ENCODE data around the gene LZTS3. TPM values are rescaled to one million over a fixed set of nuclear protein-coding genes. Genes with fewer than 3 reads are reported as not detected.

LZTS3 gene
- total and polyA plus RNA-seq, 10 of the 15 experiments (the other 5 are each of a cell fraction or from before 2014, with no cell fraction given): 0.03 to 0.90 (median 0.22) TPM

DNA sequence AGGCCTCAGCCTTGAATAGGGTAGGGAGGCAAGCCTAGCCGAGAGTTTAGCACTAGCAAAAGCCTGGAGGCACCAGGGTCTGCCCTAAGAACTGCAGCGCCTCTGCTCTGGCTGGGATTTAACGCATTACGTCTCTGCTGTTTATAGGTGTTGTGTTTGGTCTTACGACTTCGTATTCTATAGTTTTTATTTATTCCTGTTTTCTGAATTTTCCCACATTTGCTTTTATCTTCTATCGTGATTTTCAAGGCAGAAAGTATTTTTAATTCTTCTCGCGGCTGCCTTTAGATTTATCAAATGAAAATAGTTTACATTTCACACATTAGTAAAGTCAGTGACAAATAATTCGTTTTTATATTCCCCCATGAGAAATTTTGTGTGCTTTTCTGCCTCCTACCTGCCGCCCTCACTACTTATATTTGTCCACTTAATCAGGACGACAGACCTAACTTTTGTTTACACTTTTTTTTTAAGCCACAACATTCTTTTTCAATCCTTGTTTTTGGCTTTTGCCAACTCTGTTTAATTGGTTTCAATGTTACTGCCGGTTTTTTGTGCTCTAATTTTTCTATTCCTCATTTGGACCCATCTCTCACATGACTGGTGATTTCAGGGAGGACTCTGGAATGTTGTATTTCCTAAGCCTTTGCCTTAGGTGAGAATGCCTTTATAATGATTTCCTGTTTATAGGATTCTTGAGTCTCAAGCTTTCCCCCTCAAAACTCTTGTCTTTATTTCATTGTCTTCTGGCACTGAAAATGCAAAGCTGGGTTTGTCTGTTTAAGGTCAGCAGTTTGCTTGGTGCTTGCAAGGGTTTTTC, 1.3 kb upstream of the LZTS3 start:
- no peak for DNase-seq (ENCODE audit: low read depth, low spot score)
- intact Hi-C loops (cut with micrococcal nuclease; ENCODE audit: unreplicated experiment): no loop called here
- 27% methylated on average over 13 of the region's 13 CpGs for WGBS (ENCODE audit: insufficient coverage, insufficient replicate concordance, low lambda C conversion rate, missing lambda C conversion rate)
- Histone ChIP-seq H3K36me3 (ENCODE audit: control insufficient read depth in 2 of 2, insufficient read depth in 2 of 2, low read length in 1 of 2) (no peaks in the 10 kb centered on the region), H4K20me1 (ENCODE audit: control insufficient read depth, insufficient read depth) (no peaks in the 10 kb centered on the region), H3K27ac (ENCODE audit: control insufficient read depth, insufficient read depth) (no peak overlapping the region), H3K4me1 (ENCODE audit: control insufficient read depth, insufficient read depth, low read length) (peaks cover 2% of the 10 kb centered on the region; the same call in 1 of the 2 replicates), H3K9me3 (replicated peaks; ENCODE audit: control insufficient read depth, insufficient read depth, low read length) (no peaks in the 10 kb centered on the region), H3K4me3 (no peak overlapping the region; the same call in 1 of the 2 replicates), H2AFZ (ENCODE audit: control insufficient read depth, low read depth, low read length) (peak overlapping the region; percentile 90; the same call in 1 of the 2 replicates), H3K9ac (ENCODE audit: control insufficient read depth, insufficient read depth, low read length) (no peak overlapping the region), H3K79me2 (ENCODE audit: control insufficient read depth, insufficient read depth, low read length) (no peaks in the 10 kb centered on the region), H3K4me2 (ENCODE audit: control insufficient read depth, insufficient read depth) (peak overlapping the region; percentile 97), H3K27me3 (replicated peaks in 1 of 2; ENCODE audit: control insufficient read depth in 2 of 2, insufficient read depth in 2 of 2, low read length in 1 of 2) (peaks cover 4% of the 10 kb centered on the region in 2 experiments; a peak in 3 of 4 replicates)
- TF ChIP-seq YBX1 (IDR thresholded peaks at IDR 0.05) (no peak), BRCA1 (IDR thresholded peaks at IDR 0.05; ENCODE audit: low read depth, low read length) (no peak), TARDBP (IDR thresholded peaks at IDR 0.05; ENCODE audit: borderline replicate concordance) (no peak), RFX5 (IDR thresholded peaks at IDR 0.05; ENCODE audit: low read depth, low read length) (no peak), RELA (IDR thresholded peaks at IDR 0.05; ENCODE audit: borderline replicate concordance, partially characterized antibody) (no peak), RAD21 (IDR thresholded peaks at IDR 0.05; ENCODE audit: insufficient read depth, low read depth, low read length) (no peak), ZNF274 (IDR thresholded peaks at IDR 0.05; ENCODE audit: insufficient read depth, insufficient read length) (no peak), NFYB (IDR thresholded peaks at IDR 0.05; ENCODE audit: insufficient read depth, low read depth, low read length) (no peak), JUNB (IDR thresholded peaks at IDR 0.05) (no peak), SUZ12 (IDR thresholded peaks at IDR 0.05; ENCODE audit: unreplicated experiment) (no peak)
- TF ChIP-seq, protein P1, sequence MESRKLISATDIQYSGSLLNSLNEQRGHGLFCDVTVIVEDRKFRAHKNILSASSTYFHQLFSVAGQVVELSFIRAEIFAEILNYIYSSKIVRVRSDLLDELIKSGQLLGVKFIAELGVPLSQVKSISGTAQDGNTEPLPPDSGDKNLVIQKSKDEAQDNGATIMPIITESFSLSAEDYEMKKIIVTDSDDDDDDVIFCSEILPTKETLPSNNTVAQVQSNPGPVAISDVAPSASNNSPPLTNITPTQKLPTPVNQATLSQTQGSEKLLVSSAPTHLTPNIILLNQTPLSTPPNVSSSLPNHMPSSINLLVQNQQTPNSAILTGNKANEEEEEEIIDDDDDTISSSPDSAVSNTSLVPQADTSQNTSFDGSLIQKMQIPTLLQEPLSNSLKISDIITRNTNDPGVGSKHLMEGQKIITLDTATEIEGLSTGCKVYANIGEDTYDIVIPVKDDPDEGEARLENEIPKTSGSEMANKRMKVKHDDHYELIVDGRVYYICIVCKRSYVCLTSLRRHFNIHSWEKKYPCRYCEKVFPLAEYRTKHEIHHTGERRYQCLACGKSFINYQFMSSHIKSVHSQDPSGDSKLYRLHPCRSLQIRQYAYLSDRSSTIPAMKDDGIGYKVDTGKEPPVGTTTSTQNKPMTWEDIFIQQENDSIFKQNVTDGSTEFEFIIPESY (IDR thresholded peaks at IDR 0.05): no peak
- ChIA-PET CTCF (no interaction called here), SMC1A (ENCODE audit: uncharacterized antibody, unreplicated experiment) (no interaction called here), POLR2A (no interaction called here), RAD21 (ENCODE audit: unreplicated experiment) (no interaction called here)
- BruUV-seq (replicated peaks): TSS peak; percentile 38
- in situ Hi-C loops (cut with MboI): no loop called here
- FAIRE-seq: no peak
- ATAC-seq: no peak
